H9 (cell line): ENCODE results near the gene ACAT1. TPM values are rescaled to one million over a fixed set of nuclear protein-coding genes. Genes with fewer than 3 reads are reported as not detected.

Source experiments
- DNase-seq: peaks from one replicate; pipeline ENCODE4 v3.0.0-alpha.2; 2017
- H2AFZ ChIP-seq: one replicate; pipeline ENCODE4 v1.6.1; 2013; ENCODE audit warnings: mild to moderate bottlenecking, low read length, control low read depth, moderate library complexity
- H2AK5ac ChIP-seq: 2 replicates; pipeline ENCODE4 v1.6.1; 2013; ENCODE audit warnings: low read length, control low read depth, mixed read lengths; ENCODE audit not compliant: insufficient read length
- H2BK120ac ChIP-seq: one replicate; pipeline ENCODE4 v1.6.1; 2013; ENCODE audit warnings: low read depth, mild to moderate bottlenecking, low read length, control low read depth, inconsistent platforms; ENCODE audit not compliant: poor library complexity, severe bottlenecking
- H2BK12ac ChIP-seq: 2 replicates; pipeline ENCODE4 v1.6.1; 2013; ENCODE audit warnings: low read length, control low read depth, mixed read lengths, low read depth; ENCODE audit not compliant: insufficient read length
- H2BK15ac ChIP-seq: 2 replicates; pipeline ENCODE4 v1.6.1; 2013; ENCODE audit warnings: low read depth, low read length, control low read depth
- H2BK20ac ChIP-seq: one replicate; pipeline ENCODE4 v1.6.1; 2013; ENCODE audit warnings: low read depth, mild to moderate bottlenecking, low read length, control low read depth, inconsistent platforms; ENCODE audit not compliant: poor library complexity, severe bottlenecking
- H2BK5ac ChIP-seq: 2 replicates; pipeline ENCODE4 v1.6.1; 2013; ENCODE audit warnings: low read length, control low read depth, mixed read lengths; ENCODE audit not compliant: insufficient read length
- H3K14ac ChIP-seq: 2 replicates; pipeline ENCODE4 v1.6.1; 2013; ENCODE audit warnings: low read length, control low read depth; ENCODE audit not compliant: insufficient read depth
- H3K18ac ChIP-seq: 2 replicates; pipeline ENCODE4 v1.6.1; 2013; ENCODE audit warnings: low read depth, mild to moderate bottlenecking, mixed read lengths, low read length, control low read depth; ENCODE audit not compliant: insufficient read length
- H3K23ac ChIP-seq: 2 replicates; pipeline ENCODE4 v1.6.1; 2013; ENCODE audit warnings: low read length, control low read depth, mixed read lengths, low read depth; ENCODE audit not compliant: insufficient read length
- H3K23me2 ChIP-seq: 2 replicates; pipeline ENCODE4 v1.6.1; 2013; ENCODE audit warnings: low read depth, mild to moderate bottlenecking, mixed read lengths, low read length, control low read depth; ENCODE audit not compliant: insufficient read length, poor library complexity, severe bottlenecking
- H3K27ac ChIP-seq: 2 replicates; pipeline ENCODE4 v1.5.1; 2013; ENCODE audit warnings: low read length, control low read depth, mixed read lengths, low read depth; ENCODE audit not compliant: insufficient read length
- H3K27me3 ChIP-seq: 2 replicates; pipeline ENCODE4 v1.6.1; 2013; ENCODE audit warnings: low read length, control low read depth, inconsistent platforms; ENCODE audit not compliant: insufficient read depth
- H3K4ac ChIP-seq: 2 replicates; pipeline ENCODE4 v1.6.1; 2013; ENCODE audit warnings: low read depth, mild to moderate bottlenecking, control low read depth, inconsistent platforms, low read length, moderate library complexity
- H3K4me1 ChIP-seq: 2 replicates; pipeline ENCODE4 v1.6.1; 2013; ENCODE audit warnings: low read length, control low read depth, inconsistent platforms; ENCODE audit not compliant: insufficient read depth
- H3K4me2 ChIP-seq: 2 replicates; pipeline ENCODE4 v1.6.1; 2013; ENCODE audit warnings: low read length, control low read depth, mixed read lengths; ENCODE audit not compliant: insufficient read length, insufficient read depth
- H3K56ac ChIP-seq: 2 replicates; pipeline ENCODE4 v1.6.1; 2013; ENCODE audit warnings: low read depth, mild to moderate bottlenecking, mixed read lengths, low read length, control low read depth; ENCODE audit not compliant: insufficient read length
- H3K79me1 ChIP-seq: 2 replicates; pipeline ENCODE4 v1.6.1; 2013; ENCODE audit warnings: low read depth, mild to moderate bottlenecking, moderate library complexity, low read length, control low read depth, inconsistent platforms; ENCODE audit not compliant: insufficient read depth, poor library complexity, severe bottlenecking
- H3K79me2 ChIP-seq: 2 replicates; pipeline ENCODE4 v1.6.1; 2013; ENCODE audit warnings: low read length, control low read depth, inconsistent platforms; ENCODE audit not compliant: insufficient read depth
- H3K9ac ChIP-seq: 2 replicates; pipeline ENCODE4 v1.6.1; 2013; ENCODE audit warnings: low read length, control low read depth, mixed read lengths; ENCODE audit not compliant: insufficient read length; ENCODE audit errors: extremely low read depth
- H3K9me3 ChIP-seq: one replicate; pipeline ENCODE4 v1.6.1; 2013; ENCODE audit warnings: low read depth, low read length, inconsistent platforms; ENCODE audit not compliant: control insufficient read depth
- H3T11ph ChIP-seq: one replicate; pipeline ENCODE4 v1.6.1; 2013; ENCODE audit warnings: mild to moderate bottlenecking, low read length, control low read depth, inconsistent platforms
- H4K20me1 ChIP-seq: one replicate; pipeline ENCODE4 v1.6.1; 2013; ENCODE audit not compliant: control insufficient read depth, insufficient read length, insufficient read depth
- H4K5ac ChIP-seq: 2 replicates; pipeline ENCODE4 v1.6.1; 2013; ENCODE audit warnings: low read depth, mild to moderate bottlenecking, mixed read lengths, low read length, control low read depth; ENCODE audit not compliant: insufficient read length
- H4K8ac ChIP-seq: replicated peaks from 2 replicates; pipeline ENCODE4 v1.6.1; 2013; ENCODE audit warnings: low read length, control low read depth, mixed read lengths, low read depth; ENCODE audit not compliant: insufficient read length
- H4K91ac ChIP-seq: 2 replicates; pipeline ENCODE4 v1.6.1; 2013; ENCODE audit warnings: low read depth, mild to moderate bottlenecking, moderate library complexity, mixed read lengths, low read length, control low read depth; ENCODE audit not compliant: insufficient read length
- H3K27ac Mint-ChIP-seq, 3 experiments: 2 replicates in 2 of 3; 3 replicates in 1 of 3; pipeline ENCODE4 v1.8.0; 2020 to 2021; ENCODE audit warnings: mixed read lengths in 3 of 3, mild to moderate bottlenecking in 1 of 3, moderate library complexity in 1 of 3
- H3K27me3 Mint-ChIP-seq: 2 replicates; pipeline ENCODE4 v1.8.0; 2021; ENCODE audit warnings: low read depth, mild to moderate bottlenecking, moderate library complexity, mixed read lengths
- H3K36me3 Mint-ChIP-seq, 3 experiments: 2 replicates in 2 of 3; 3 replicates in 1 of 3; pipeline ENCODE4 v1.8.0; 2020 to 2021; ENCODE audit warnings: low read depth in 3 of 3, mixed read lengths in 3 of 3; ENCODE audit not compliant: insufficient read depth in 1 of 3
- H3K4me1 Mint-ChIP-seq, 2 experiments: 2 replicates each; pipeline ENCODE4 v1.8.0; 2020; ENCODE audit warnings: mixed read lengths in 2 of 2
- H3K4me3 Mint-ChIP-seq, 2 experiments: 2 replicates in 1 of 2; 3 replicates in 1 of 2; pipeline ENCODE4 v1.8.0; 2020 to 2021; ENCODE audit warnings: mild to moderate bottlenecking in 2 of 2, mixed read lengths in 2 of 2, moderate library complexity in 1 of 2
- H3K9me3 Mint-ChIP-seq, 2 experiments: 2 replicates in 1 of 2; 3 replicates in 1 of 2; pipeline ENCODE4 v1.8.0; 2020; ENCODE audit warnings: mild to moderate bottlenecking in 2 of 2, mixed read lengths in 2 of 2, moderate library complexity in 1 of 2
- WGBS: extraction: QIAGEN DNeasy Blood & Tissue Kit; methylation state at CpG from one replicate; pipeline ENCODE4 v1.1.7; 2013; ENCODE audit warnings: missing lambda C conversion rate, low lambda C conversion rate, mixed read lengths; ENCODE audit not compliant: insufficient read length; ENCODE audit errors: extremely low coverage; 5-methylcytosine and 5-hydroxymethylcytosine counted together
- total RNA-seq: library from RNA; stranded (reverse); gene quantifications from 2 replicates; pipeline ENCODE4 v1.2.1, GENCODE V29; 2021
- TF ChIP-seq, protein P1 (sequence below): fragments of 200-600 bp; sonication (generic); conservative IDR thresholded peaks from 3 replicates; pipeline ENCODE4 v1.8.0; 2021; ENCODE audit warnings: antibody characterized with exemption, mild to moderate bottlenecking

ACAT1 gene
- total RNA-seq, 1 experiment from 2014 or later = 39.1 TPM

DNA sequence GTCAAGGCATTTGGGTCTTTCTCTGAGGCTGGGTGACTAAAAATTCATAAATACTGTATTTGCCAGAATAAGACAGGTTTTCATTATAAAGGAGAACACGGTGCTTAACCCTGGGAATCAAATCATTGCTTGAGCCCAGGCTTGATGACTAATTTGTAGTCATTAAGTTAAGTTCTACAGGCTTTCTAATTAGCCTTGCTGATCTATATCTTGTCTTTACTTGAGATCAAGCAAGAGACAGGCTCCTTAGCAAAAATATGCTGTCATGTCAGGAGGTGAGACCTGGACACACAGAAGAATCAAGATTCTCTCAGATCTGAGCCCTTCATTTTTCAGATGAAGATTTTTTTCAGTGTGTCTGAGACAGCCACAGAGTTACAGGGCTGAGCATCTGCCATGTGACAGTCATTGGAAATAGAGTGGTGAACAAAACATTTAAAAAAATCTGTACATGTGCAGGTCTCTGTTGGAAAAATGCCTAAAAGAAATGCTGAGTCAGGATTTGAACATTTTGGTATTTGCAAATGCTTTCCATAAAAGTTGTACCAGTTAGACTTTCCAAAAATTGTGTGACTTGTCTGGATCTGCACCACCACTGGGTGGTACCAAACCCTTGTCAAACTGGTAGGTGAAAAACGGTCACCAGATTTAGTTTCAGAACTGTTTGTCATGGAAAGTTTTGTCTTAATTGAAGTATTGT is 14.6 kb downstream of the ACAT1 start:
- TF ChIP-seq, protein P1, sequence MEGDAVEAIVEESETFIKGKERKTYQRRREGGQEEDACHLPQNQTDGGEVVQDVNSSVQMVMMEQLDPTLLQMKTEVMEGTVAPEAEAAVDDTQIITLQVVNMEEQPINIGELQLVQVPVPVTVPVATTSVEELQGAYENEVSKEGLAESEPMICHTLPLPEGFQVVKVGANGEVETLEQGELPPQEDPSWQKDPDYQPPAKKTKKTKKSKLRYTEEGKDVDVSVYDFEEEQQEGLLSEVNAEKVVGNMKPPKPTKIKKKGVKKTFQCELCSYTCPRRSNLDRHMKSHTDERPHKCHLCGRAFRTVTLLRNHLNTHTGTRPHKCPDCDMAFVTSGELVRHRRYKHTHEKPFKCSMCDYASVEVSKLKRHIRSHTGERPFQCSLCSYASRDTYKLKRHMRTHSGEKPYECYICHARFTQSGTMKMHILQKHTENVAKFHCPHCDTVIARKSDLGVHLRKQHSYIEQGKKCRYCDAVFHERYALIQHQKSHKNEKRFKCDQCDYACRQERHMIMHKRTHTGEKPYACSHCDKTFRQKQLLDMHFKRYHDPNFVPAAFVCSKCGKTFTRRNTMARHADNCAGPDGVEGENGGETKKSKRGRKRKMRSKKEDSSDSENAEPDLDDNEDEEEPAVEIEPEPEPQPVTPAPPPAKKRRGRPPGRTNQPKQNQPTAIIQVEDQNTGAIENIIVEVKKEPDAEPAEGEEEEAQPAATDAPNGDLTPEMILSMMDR = peak; percentile 41; the same call in 2 of the 3 replicates
- no peak overlapping the region for H3K4me2 ChIP-seq
- H2BK5ac ChIP-seq = no peak overlapping the region
- no peak overlapping the region for H2BK120ac ChIP-seq
- DNase-seq = no peak
- no peak overlapping the region for H3K4me3 Mint-ChIP-seq
- no peak overlapping the region for H3K27ac ChIP-seq
- no peak overlapping the region for H3K18ac ChIP-seq
- no peak overlapping the region for H4K8ac ChIP-seq
- no peaks in the 10 kb centered on the region for H3K27me3 Mint-ChIP-seq
- peaks cover 5 to 24% (median 9%) of the 10 kb centered on the region in 3 experiments; a peak in 6 of 7 replicates for H3K36me3 Mint-ChIP-seq
- H2AFZ ChIP-seq = no peak overlapping the region
- no peak overlapping the region for H2BK12ac ChIP-seq
- no peak overlapping the region for H3T11ph ChIP-seq
- H4K91ac ChIP-seq = no peak overlapping the region
- no peaks in the 10 kb centered on the region for H3K23me2 ChIP-seq
- no peak overlapping the region for H2AK5ac ChIP-seq
- no peak overlapping the region for H3K23ac ChIP-seq
- H3K14ac ChIP-seq = no peak overlapping the region
- no peaks in the 10 kb centered on the region for H3K79me2 ChIP-seq
- no peaks in the 10 kb centered on the region for H3K4me1 Mint-ChIP-seq
- no peaks in the 10 kb centered on the region for H3K27me3 ChIP-seq
- H4K20me1 ChIP-seq = no peaks in the 10 kb centered on the region
- WGBS = no CpG with 5 or more reads among the region's 2 CpGs
- no peak overlapping the region for H3K4ac ChIP-seq
- no peaks in the 10 kb centered on the region for H3K79me1 ChIP-seq
- H3K27ac Mint-ChIP-seq = peak overlapping the region in 1 of 3 experiments; percentile 42; a peak in 1 of 7 replicates
- H3K56ac ChIP-seq = no peak overlapping the region
- no peaks in the 10 kb centered on the region for H3K9me3 ChIP-seq
- no peak overlapping the region for H3K9ac ChIP-seq
- H4K5ac ChIP-seq = no peak overlapping the region
- H2BK15ac ChIP-seq = no peak overlapping the region
- no peak overlapping the region for H2BK20ac ChIP-seq
- H3K4me1 ChIP-seq = no peaks in the 10 kb centered on the region
- H3K9me3 Mint-ChIP-seq = no peaks in the 10 kb centered on the region
